GM08714 (cell line): Measurements from ENCODE around the gene C10orf90.

Experiments used
- H3K4me3 ChIP-seq: fragments of 200-500 bp; sonication (Bioruptor generic); 2 replicates; pipeline ENCODE4 v1.5.1; 2014; ENCODE audit warnings: mild to moderate bottlenecking, low read length, inconsistent platforms
- ZNF274 ChIP-seq: IDR thresholded peaks from 2 replicates; pipeline ENCODE4 v1.6.1; 2012; ENCODE audit warnings: mild to moderate bottlenecking, low read depth, low read length

Gene C10orf90

DNA sequence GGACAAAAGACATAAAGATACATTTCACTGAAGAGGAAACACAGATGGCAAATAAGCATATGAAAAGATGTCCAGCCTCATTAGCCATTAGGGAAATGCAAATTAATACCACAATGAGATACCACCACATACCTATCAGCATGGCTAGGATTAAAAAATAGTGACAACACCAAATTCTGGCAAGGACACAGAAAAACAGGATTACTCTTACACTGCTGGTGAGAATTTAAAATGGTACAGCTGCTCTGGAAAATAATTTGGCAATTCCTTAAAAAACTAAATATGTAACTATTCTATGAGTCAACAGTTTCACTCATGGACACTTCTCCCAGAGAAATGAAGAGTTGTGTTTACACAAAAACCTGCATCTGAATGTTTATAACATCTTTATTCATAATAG lies 121.1 kb downstream of the C10orf90 start:
- no peak overlapping the region for H3K4me3 ChIP-seq
- no peak for TF ChIP-seq ZNF274

DNA sequence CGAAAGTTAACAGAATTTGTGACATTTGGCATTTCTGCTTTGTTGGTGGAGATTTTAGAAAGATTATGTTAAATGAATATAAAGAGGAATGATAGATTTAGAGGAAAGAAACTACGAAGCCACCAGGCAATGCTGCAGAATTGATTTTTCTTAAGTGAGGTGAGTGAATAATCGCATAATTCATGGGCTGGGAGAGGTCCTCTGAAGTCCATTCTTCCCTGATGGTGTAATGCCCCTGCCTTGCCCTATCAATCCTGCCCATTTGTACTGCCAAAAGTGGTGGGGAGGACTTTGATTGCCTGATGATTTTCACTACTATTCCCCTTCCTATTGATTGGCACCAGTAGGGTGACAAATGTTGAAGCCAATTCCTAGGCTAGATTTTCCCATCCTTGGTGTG lies 125.9 kb downstream of the C10orf90 start:
- H3K4me3 ChIP-seq, result no peak overlapping the region
- no peak for TF ChIP-seq ZNF274

DNA sequence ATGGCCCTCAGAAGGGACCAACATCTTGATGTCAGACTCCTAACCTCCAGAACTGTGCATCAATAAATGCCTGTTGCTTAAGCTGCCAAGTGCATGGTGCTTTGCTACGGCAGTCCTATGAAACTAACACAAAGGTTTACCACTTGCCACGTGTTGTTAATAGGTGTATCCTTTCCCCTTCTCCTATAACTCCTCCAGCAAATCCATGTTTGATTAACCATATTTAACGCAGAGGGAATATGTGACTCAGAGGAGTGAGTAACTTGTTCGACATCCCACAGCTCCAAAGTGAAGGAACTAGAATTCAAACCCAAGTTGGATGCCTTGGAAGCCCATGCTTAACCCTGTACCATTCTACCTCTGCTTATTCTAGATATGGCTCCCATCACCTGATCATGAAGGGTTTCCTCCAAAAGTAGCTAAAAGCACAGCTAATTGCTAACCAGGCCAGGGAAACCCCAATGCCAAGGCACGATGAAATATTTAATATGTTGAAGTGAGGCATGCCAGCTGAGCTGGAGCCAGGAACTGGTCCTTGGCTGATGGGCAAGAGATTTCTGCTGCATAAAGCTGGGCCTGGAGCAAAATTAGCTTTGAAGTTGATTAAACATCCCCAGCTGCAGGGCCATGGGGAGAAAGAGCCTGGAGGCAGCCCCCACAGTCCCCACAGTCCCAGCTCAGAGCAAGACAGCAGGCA lies 131.9 kb downstream of the C10orf90 start:
- no peak overlapping the region for H3K4me3 ChIP-seq
- TF ChIP-seq ZNF274, result no peak

DNA sequence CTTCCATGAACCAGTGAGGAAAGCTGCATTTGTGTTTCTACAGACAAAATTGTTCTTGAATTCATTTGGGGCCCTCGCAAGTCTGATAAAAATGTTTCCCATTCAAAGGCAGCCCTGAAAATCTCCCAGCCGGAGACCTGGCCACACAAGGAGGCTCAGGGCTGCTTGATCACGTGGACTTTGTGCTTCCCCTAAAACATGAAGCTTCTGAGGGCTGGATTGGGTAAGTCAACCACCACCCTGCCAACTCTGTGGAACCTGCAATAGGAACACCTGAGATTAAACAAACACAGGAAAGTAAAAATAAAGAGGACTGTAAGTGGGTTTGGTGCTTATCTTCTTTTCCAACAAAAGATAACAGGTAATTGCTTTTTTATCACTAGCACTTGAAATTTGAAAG lies 133.8 kb downstream of the C10orf90 start:
- H3K4me3 ChIP-seq, result no peak overlapping the region
- no peak for TF ChIP-seq ZNF274

DNA sequence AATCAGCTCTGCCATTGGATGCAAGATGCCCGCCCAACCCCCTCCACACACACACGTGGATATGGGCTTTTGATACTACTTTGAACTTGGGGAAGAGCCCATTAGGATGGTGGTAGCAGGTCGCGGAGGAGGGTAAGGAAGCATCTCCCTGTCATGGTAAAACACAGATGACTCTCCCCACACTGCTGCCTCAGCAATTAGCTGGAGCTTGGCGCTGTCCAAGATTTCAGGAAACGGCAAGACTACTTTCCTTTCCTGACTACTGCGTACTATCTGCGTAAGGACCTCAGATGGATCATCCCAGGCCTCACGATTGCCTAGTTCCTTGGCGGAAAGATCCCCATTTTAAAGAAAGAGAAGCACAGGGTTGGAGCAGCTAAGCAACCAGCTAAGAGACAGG lies 134.3 kb downstream of the C10orf90 start:
- no peak overlapping the region for H3K4me3 ChIP-seq
- no peak for TF ChIP-seq ZNF274

DNA sequence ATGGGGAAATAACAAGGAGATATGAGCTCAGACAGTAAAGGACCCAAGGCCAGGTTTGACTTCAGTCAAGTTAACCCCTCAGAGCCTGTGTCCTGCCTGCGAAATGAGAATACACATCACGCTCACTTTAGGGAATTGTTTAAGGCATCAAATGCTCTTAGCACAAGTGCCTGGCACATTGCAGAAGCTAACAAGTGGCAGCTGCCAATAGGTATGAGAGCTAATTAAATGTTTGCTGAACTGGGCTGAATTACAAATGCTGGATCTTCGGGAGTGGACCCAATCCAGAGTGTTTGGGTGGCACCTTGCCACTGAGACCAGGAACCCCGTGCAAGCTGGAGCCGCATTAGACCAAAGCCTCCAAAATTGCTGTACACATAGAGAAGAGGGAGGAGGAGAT lies 136.8 kb downstream of the C10orf90 start:
- no peak overlapping the region for H3K4me3 ChIP-seq
- TF ChIP-seq ZNF274, result no peak

DNA sequence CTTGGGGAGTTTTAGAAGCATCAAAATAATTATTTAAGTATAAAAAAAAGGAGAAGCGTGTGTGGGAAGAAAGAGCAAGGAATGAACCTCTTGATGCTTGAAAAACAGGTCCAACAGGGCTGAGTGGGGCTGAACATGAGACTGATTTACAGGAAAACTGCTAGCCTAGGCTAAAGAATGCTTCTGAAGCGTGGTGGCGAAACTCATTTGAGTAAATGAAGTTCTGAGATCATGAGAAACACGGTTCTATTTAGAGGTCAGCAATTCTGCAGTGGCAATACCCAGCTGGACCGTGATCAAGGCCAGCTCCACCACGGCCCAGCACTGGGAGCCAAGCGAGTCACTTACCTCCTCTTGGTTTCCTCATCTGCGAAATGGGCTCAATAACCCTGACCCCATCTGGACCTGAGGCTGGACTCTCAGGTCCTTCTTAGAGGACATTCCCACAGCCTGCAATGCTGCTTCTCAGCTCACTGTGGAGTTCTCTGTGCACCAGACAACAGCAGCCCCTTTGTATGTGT lies 142.1 kb downstream of the C10orf90 start:
- no peak overlapping the region for H3K4me3 ChIP-seq
- no peak for TF ChIP-seq ZNF274

DNA sequence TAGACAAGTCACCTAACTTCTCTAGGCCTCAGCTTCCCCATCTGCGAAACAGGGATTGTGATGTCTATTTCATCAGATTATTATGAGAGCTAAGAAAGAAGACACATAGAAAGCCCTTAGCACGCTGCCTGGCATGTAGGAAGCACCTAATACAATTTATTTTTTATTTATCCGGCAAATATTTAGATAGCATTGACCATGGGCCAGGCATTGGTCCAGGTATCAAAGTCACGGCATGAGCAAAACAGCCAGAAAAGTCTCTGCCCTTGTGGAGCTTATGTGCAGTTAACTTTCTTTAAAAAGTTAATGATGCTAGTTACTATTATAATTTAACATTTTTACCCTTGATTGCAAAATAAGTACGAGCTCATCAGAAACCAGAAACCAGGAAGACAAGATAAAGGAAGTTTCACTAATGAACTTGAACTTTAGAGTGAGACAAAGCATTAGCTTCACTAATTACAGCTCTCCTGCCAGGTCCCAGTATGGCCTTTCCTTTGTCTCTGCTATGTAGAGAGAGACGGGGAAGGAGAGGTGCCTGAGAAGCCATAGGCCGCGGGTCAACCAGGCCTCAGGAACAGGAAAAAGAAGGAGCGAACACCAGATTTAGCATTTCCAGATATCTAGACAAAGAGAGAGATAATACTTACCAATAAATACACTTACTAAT lies 142.7 kb downstream of the C10orf90 start:
- H3K4me3 ChIP-seq, result no peak overlapping the region
- no peak for TF ChIP-seq ZNF274

DNA sequence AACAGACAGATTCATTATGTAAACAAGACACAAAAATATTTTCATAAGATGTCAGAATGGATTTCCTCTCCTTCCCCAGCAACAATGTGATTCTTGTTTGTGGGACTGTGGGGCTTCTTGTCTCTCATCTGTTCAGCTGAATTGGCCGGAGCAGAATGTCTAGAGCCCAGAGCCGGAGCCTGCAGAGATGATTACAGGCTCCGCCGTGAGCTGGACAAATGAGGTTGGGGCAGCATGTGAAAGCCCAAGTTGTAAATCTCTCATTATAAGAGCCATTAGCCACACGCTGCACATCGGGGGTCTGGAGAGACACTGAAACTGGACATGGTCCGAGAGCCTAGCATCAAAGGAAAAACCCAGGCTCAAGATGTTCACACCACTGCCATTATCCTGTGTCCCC lies 145.2 kb downstream of the C10orf90 start:
- H3K4me3 ChIP-seq, result no peak overlapping the region
- no peak for TF ChIP-seq ZNF274

DNA sequence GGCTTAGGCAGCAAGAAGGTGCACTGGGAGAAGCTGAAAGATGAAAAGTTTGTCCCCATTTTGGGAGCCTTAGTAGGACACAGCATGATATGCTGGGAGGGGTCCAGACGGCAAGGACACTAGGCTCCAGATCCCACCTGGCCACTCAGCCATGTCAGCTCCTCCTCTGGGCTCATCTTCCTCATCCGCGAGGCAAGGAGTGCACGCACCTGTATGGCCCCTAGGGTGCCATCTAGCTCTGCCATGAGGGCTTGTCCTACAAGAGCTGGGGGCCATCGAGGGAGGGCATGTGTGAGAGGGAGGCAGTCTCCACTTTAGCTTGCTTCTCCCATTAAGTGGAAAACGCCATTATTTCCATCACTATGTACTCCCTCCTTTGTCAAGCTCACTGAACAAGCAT lies 146.0 kb downstream of the C10orf90 start:
- no peak overlapping the region for H3K4me3 ChIP-seq
- TF ChIP-seq ZNF274, result no peak

DNA sequence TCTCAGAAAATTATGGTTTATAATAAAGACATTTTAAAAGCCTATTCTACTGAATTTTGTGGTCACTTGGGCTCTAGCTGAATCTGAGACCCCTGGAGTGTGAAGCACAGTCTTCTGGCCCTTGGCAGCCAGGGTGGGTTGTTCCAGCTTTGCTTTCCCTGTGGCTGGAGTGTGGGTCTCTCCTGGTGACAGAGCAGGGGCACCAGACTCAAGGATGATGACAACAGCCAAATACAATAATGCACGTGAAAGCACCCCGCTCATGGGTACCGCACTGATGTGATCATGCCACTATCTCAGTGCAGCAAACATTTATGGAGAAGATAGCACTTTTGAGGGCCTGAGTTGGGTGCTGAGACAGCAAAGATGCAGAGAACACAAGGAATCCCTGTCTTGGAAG lies 147.4 kb downstream of the C10orf90 start:
- TF ChIP-seq ZNF274, result no peak
- H3K4me3 ChIP-seq, result no peak overlapping the region

DNA sequence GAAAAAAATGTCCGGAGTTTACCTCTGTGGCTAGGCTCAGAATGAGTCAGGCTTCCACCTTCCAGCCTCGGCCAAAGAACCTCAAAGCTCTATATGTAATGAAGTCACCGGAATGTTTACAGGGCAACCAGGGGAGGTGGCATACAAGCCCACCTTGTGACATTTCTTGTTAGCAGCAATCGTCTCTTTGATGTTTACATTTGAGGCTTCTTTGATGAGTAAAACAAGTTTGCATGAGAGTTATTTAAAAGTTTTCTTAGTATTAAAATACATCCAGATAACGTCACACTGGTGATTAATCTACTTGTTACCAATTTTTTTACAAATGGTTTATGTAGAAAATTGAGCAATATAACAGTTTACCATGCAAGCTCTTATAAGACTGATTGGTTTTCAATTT lies 149.1 kb downstream of the C10orf90 start:
- H3K4me3 ChIP-seq, result no peak overlapping the region
- no peak for TF ChIP-seq ZNF274

DNA sequence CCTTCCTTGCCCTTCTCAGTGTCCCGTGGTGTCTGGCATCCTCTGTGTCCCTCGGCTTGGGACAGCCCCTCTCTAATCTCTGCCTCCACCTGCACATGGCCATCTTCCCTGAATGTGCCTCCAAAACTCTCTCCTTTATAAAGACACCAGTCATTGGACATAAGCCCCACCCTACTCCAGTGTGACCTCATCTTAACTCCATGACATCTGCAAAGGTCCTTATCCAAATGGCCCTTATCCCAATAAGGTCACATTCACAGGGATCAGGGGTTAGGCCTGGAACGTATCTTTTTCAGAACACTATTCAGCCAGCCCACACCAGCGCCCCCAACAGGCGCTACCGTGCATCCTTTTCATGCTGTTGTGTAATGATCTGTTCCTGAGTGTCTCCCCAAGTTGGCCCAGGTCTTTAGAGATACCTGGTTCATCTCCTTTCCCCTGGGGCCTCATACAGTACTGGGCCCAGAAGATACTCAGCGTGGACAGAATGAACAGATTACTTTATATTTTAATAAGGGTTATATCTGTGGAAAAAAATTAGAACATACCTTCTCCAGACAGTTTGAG lies 149.7 kb downstream of the C10orf90 start:
- TF ChIP-seq ZNF274, result no peak
- no peak overlapping the region for H3K4me3 ChIP-seq

DNA sequence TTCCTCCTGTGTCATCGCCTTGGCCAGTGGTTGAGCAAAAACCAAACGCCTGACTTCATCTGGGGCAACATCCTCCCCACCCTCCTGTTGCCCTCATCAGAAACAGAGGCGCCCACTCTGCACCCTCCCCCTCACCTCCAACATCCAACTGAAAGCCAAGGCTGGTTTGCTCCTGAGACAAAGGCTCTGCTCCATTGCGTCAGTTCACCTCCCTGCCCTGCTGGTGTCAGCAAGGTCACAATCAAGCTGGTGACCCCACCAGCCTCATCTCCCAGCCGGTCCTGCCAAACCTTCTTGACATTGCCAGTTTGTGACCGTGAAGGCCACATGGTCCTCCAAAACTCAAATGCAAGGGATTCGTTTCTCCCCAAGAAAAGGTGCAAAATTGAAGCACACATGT lies 150.5 kb downstream of the C10orf90 start:
- no peak overlapping the region for H3K4me3 ChIP-seq
- no peak for TF ChIP-seq ZNF274

DNA sequence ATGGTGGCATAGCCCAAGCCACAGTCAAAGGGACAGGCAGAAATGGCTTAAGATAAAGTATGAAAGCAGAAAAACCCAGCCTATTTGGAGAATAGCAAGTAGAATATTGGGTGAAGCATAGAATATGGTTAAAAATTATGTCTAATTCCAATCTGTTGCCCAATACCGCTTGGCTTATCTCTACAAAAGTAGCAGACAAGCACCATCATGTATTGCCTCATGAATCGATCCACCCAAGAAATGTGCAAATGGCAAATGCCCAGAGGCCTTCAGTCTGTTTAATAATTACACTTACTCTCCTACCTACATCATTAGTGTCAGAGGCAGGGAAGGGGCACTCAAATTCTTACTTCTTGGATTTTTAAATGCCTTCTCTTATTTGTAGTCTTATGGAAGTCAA lies 151.3 kb downstream of the C10orf90 start:
- H3K4me3 ChIP-seq, result no peak overlapping the region
- no peak for TF ChIP-seq ZNF274
